Esophagus muscularis mucosa (tissue), 4 donors: ENCODE data around the gene SLC7A8. TPM values are rescaled to one million over a fixed set of nuclear protein-coding genes. Genes with fewer than 3 reads are reported as not detected.

Experiments used
- DNase-seq: peaks from one replicate; pipeline ENCODE4 v3.0.0-alpha.2; 2017; ENCODE audit errors: extremely low spot score
- H3K27ac ChIP-seq, 4 donors: fragments of 200-600 bp; sonication (generic); replicated peaks in 1 of 4; 1 replicate in 3 of 4; 2 replicates in 1 of 4; pipeline ENCODE4 v1.5.1; 2016 to 2019; ENCODE audit warnings: mild to moderate bottlenecking in 1 of 4
- H3K27me3 ChIP-seq, 4 donors: fragments of 200-600 bp; sonication (generic); one replicate each; pipeline versions ENCODE4 v1.5.1 to v1.6.0; 2016 to 2019
- H3K36me3 ChIP-seq, 4 donors: fragments of 200-600 bp; sonication (generic); one replicate each; pipeline ENCODE4 v1.5.1; 2016 to 2019
- H3K4me1 ChIP-seq, 4 donors: fragments of 200-600 bp; sonication (generic); one replicate each; pipeline ENCODE4 v1.5.1; 2016 to 2019
- H3K4me3 ChIP-seq, 4 donors: fragments of 200-600 bp; sonication (generic); 1 replicate in 2 of 4; 2 replicates in 2 of 4; pipeline ENCODE4 v1.5.1; 2016 to 2019; ENCODE audit warnings: mild to moderate bottlenecking in 4 of 4, moderate library complexity in 1 of 4
- H3K9me3 ChIP-seq, 4 donors: fragments of 200-600 bp; sonication (generic); 1 replicate in 3 of 4; 2 replicates in 1 of 4; pipeline ENCODE4 v1.5.1; 2016 to 2019
- EP300 ChIP-seq: sonication (generic); formaldehyde crosslinking; IDR thresholded peaks from one replicate; pipeline ENCODE4 v1.6.1; 2017; ENCODE audit warnings: antibody characterized with exemption
- POLR2A ChIP-seq: fragments of 450-650 bp; IDR thresholded peaks from one replicate; pipeline ENCODE4 v1.6.1; 2017; ENCODE audit warnings: antibody characterized with exemption, moderate library complexity, mild to moderate bottlenecking, low read depth
- POLR2AphosphoS5 ChIP-seq, 2 donors: sonication (generic); formaldehyde crosslinking; IDR thresholded peaks; one replicate each; pipeline ENCODE4 v1.6.1; 2017; ENCODE audit warnings: antibody characterized with exemption in 2 of 2
- WGBS: methylation state at CpG from one replicate; pipeline ENCODE4 v1.1.5; 2018; 5-methylcytosine and 5-hydroxymethylcytosine counted together
- intact Hi-C: fragments of 100-400 bp; cut with DNase I; formaldehyde crosslinking; loops from one replicate; pipeline ENCODE4 v1.15.1; 2023
- total RNA-seq, 4 donors: library from RNA; depleted of rRNA; stranded (reverse); fragments of >200 nt; gene quantifications; one replicate each; pipeline versions ENCODE4 v1.1.0 to v1.2.1, GENCODE V29; 2016
- TF ChIP-seq, protein P1 (sequence below), 3 experiments: fragments of 200-600 bp in 2 of 3; fragments of 450-650 bp in 1 of 3; sonication (generic) in 2 of 3; IDR thresholded peaks; one replicate each; pipeline ENCODE4 v1.5.1; 2017 to 2019; ENCODE audit warnings: antibody characterized with exemption in 3 of 3, mild to moderate bottlenecking in 2 of 3, moderate library complexity in 1 of 3

The SLC7A8 gene
- total RNA-seq, 4 donors from 2014 or later: 19.5 to 48.3 (median 32.5) TPM

- TF ChIP-seq POLR2AphosphoS5 (IDR thresholded peaks at IDR 0.05): no peak
- TF ChIP-seq POLR2A: no peak
- TF ChIP-seq, protein P1, sequence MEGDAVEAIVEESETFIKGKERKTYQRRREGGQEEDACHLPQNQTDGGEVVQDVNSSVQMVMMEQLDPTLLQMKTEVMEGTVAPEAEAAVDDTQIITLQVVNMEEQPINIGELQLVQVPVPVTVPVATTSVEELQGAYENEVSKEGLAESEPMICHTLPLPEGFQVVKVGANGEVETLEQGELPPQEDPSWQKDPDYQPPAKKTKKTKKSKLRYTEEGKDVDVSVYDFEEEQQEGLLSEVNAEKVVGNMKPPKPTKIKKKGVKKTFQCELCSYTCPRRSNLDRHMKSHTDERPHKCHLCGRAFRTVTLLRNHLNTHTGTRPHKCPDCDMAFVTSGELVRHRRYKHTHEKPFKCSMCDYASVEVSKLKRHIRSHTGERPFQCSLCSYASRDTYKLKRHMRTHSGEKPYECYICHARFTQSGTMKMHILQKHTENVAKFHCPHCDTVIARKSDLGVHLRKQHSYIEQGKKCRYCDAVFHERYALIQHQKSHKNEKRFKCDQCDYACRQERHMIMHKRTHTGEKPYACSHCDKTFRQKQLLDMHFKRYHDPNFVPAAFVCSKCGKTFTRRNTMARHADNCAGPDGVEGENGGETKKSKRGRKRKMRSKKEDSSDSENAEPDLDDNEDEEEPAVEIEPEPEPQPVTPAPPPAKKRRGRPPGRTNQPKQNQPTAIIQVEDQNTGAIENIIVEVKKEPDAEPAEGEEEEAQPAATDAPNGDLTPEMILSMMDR (IDR thresholded peaks at IDR 0.05): no peak
- no peak for TF ChIP-seq EP300
- no peak for DNase-seq
- no peak overlapping the region for H3K27ac ChIP-seq
- no peaks in the 10 kb centered on the region for H3K4me1 ChIP-seq
- H3K27me3 ChIP-seq: peaks cover 0 to 10% (median 0%) of the 10 kb centered on the region in 4 donors
- H3K9me3 ChIP-seq: peaks cover 0 to 9% (median 0%) of the 10 kb centered on the region in 4 donors
- WGBS: 94% methylated on average over 6 of the region's 6 CpGs
- intact Hi-C loops: no loop called here
- H3K4me3 ChIP-seq: no peak overlapping the region
- H3K36me3 ChIP-seq: no peaks in the 10 kb centered on the region
Observed at GRCh38 chr14:23217032-23218020, 33.9 kb upstream of the SLC7A8 start.

- TF ChIP-seq POLR2A (no peak), POLR2AphosphoS5 (IDR thresholded peaks at IDR 0.05) (no peak), EP300 (no peak)
- TF ChIP-seq, protein P1 (IDR thresholded peaks at IDR 0.05): no peak
- 78% methylated on average over 1 of the region's 1 CpG for WGBS
- no peaks in the 10 kb centered on the region for H3K4me1 ChIP-seq
- H3K27me3 ChIP-seq: peaks cover 0 to 10% (median 0%) of the 10 kb centered on the region in 4 donors
- intact Hi-C loops: no loop called here
- no peak overlapping the region for H3K4me3 ChIP-seq
- H3K9me3 ChIP-seq: peaks cover 0 to 9% (median 0%) of the 10 kb centered on the region in 4 donors
- no peak for DNase-seq
- H3K27ac ChIP-seq: no peak overlapping the region
- no peaks in the 10 kb centered on the region for H3K36me3 ChIP-seq
Observed at GRCh38 chr14:23215421-23215820, 32.0 kb upstream of the SLC7A8 start.

DNA sequence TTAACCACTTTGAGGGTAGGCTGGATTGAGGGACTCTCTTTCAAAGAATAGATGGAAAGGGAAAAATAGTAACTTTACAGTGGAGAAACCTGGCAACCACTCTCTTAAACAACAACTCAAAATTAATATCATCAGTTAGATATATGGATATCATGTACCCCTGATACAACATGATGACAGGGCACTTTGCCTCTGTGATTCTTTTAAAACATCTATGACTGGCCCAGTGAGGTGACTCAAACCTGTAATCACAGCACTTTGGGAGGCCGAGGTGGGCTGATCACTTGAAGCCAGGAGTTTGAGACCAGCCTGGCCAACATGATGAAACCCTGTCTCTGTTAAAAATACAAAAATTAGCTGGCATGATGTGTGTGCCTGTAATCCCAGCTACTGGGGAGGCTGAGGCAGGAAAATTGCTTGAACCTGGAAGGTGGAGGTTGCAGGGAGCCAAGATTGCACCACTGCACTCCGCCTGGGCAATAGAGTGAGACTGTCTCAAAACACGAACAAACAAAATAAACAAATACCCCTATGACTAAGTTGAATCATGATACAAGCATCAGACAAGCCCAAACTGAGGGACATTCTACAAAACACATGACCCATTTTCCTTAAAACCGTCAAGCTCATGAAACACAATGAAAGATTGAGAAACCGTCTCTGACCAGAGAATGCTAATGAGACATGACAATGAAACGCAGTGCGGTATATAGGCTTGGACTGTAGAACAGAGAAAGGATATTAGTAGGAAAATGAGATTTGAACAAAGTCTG lies 26.4 kb upstream of the SLC7A8 start:
- TF ChIP-seq, protein P1 (IDR thresholded peaks at IDR 0.05): no peak
- TF ChIP-seq POLR2A: no peak
- TF ChIP-seq EP300: no peak
- TF ChIP-seq POLR2AphosphoS5 (IDR thresholded peaks at IDR 0.05): no peak
- Histone ChIP-seq H3K36me3 (no peaks in the 10 kb centered on the region), H3K4me1 (no peaks in the 10 kb centered on the region), H3K27me3 (peaks cover 0 to 14% (median 0%) of the 10 kb centered on the region in 4 donors), H3K27ac (no peak overlapping the region), H3K9me3 (peaks cover 0 to 1% (median 0%) of the 10 kb centered on the region in 4 donors), H3K4me3 (no peak overlapping the region)
- 83% methylated on average over 7 of the region's 7 CpGs for WGBS
- DNase-seq: no peak
- intact Hi-C loops: no loop called here

GRCh38 chr14:23208324-23208723 lies 24.9 kb upstream of the SLC7A8 start:
- Histone ChIP-seq H3K27ac (no peak overlapping the region), H3K9me3 (no peaks in the 10 kb centered on the region), H3K4me1 (no peaks in the 10 kb centered on the region), H3K27me3 (peaks cover 0 to 14% (median 0%) of the 10 kb centered on the region in 4 donors), H3K36me3 (no peaks in the 10 kb centered on the region), H3K4me3 (no peak overlapping the region)
- no peak for DNase-seq
- intact Hi-C loops: no loop called here
- TF ChIP-seq EP300 (no peak), POLR2A (no peak), POLR2AphosphoS5 (IDR thresholded peaks at IDR 0.05) (no peak)
- TF ChIP-seq, protein P1 (IDR thresholded peaks at IDR 0.05): no peak
